Trophoblast cell (in vitro differentiated cells and primary cell): ENCODE measurements around the gene COL5A1.

ENCODE experiments used
- DNase-seq, 2 donors: peaks; one replicate each; pipeline ENCODE4 v3.0.0-alpha.2; 2016
- H2AFZ ChIP-seq: 2 replicates; pipeline ENCODE4 v1.6.1; 2013; ENCODE audit warnings: low read length, moderate library complexity, mild to moderate bottlenecking; ENCODE audit not compliant: insufficient read depth, poor library complexity
- H2AK5ac ChIP-seq: 2 replicates; pipeline ENCODE4 v1.6.1; 2013; ENCODE audit warnings: mild to moderate bottlenecking, low read length
- H2BK120ac ChIP-seq: 2 replicates; pipeline ENCODE4 v1.6.1; 2013; ENCODE audit warnings: low read length, mild to moderate bottlenecking, moderate library complexity; ENCODE audit not compliant: insufficient read depth, poor library complexity
- H2BK12ac ChIP-seq: 2 replicates; pipeline ENCODE4 v1.6.1; 2013; ENCODE audit warnings: mild to moderate bottlenecking, low read length, moderate library complexity
- H2BK5ac ChIP-seq: 2 replicates; pipeline ENCODE4 v1.6.1; 2013; ENCODE audit warnings: low read length, low read depth, moderate library complexity, mild to moderate bottlenecking; ENCODE audit not compliant: poor library complexity
- H3K14ac ChIP-seq: 2 replicates; pipeline ENCODE4 v1.6.1; 2013; ENCODE audit warnings: mild to moderate bottlenecking, low read length
- H3K18ac ChIP-seq: 2 replicates; pipeline ENCODE4 v1.6.1; 2013; ENCODE audit warnings: mild to moderate bottlenecking, low read length
- H3K23ac ChIP-seq: 2 replicates; pipeline ENCODE4 v1.6.1; 2013; ENCODE audit warnings: low read length
- H3K27ac ChIP-seq: 2 replicates; pipeline ENCODE4 v1.5.1; 2013; ENCODE audit warnings: low read depth, mild to moderate bottlenecking, inconsistent platforms, low read length, moderate library complexity
- H3K27me3 ChIP-seq: 2 replicates; pipeline ENCODE4 v1.6.1; 2013; ENCODE audit warnings: inconsistent platforms, mild to moderate bottlenecking, low read length, moderate library complexity; ENCODE audit not compliant: insufficient read depth
- H3K36me3 ChIP-seq, 2 experiments: 1 replicate in 1 of 2; 2 replicates in 1 of 2; pipeline ENCODE4 v1.6.1; 2013; ENCODE audit warnings: low read length in 2 of 2, mild to moderate bottlenecking in 2 of 2, moderate library complexity in 1 of 2; ENCODE audit not compliant: insufficient read depth in 2 of 2, control insufficient read depth in 1 of 2
- H3K4ac ChIP-seq: 2 replicates; pipeline ENCODE4 v1.6.1; 2013; ENCODE audit warnings: low read depth, mild to moderate bottlenecking, low read length, moderate library complexity
- H3K4me1 ChIP-seq, 2 experiments: 1 replicate in 1 of 2; 2 replicates in 1 of 2; pipeline ENCODE4 v1.6.1; 2013; ENCODE audit warnings: low read length in 2 of 2, mild to moderate bottlenecking in 2 of 2, moderate library complexity in 1 of 2; ENCODE audit not compliant: insufficient read depth in 2 of 2, control insufficient read depth in 1 of 2
- H3K4me2 ChIP-seq: 2 replicates; pipeline ENCODE4 v1.6.1; 2013; ENCODE audit warnings: inconsistent platforms, mild to moderate bottlenecking, low read length, moderate library complexity
- H3K4me3 ChIP-seq: 2 replicates; pipeline ENCODE4 v1.5.1; 2013; ENCODE audit warnings: mild to moderate bottlenecking, low read depth, low read length, inconsistent platforms
- H3K79me1 ChIP-seq: one replicate; pipeline ENCODE4 v1.6.1; 2013; ENCODE audit warnings: low read length
- H3K79me2 ChIP-seq: 2 replicates; pipeline ENCODE4 v1.6.1; 2013; ENCODE audit warnings: low read length, mild to moderate bottlenecking; ENCODE audit not compliant: control insufficient read depth, insufficient read depth, poor library complexity
- H3K9ac ChIP-seq: 2 replicates; pipeline ENCODE4 v1.6.1; 2013; ENCODE audit warnings: mild to moderate bottlenecking, low read length
- H3K9me3 ChIP-seq: 2 replicates; pipeline ENCODE4 v1.6.1; 2013; ENCODE audit warnings: low read depth, mild to moderate bottlenecking, control low read depth, inconsistent platforms, low read length; ENCODE audit not compliant: insufficient read depth
- H4K12ac ChIP-seq: 2 replicates; pipeline ENCODE4 v1.6.1; 2013; ENCODE audit warnings: low read depth, mild to moderate bottlenecking, low read length, moderate library complexity
- H4K8ac ChIP-seq: 2 replicates; pipeline ENCODE4 v1.6.1; 2013; ENCODE audit warnings: low read depth, mild to moderate bottlenecking, low read length, moderate library complexity
- H4K91ac ChIP-seq: one replicate; pipeline ENCODE4 v1.6.1; 2013; ENCODE audit warnings: low read depth, mild to moderate bottlenecking, low read length, moderate library complexity
- WGBS: extraction: QIAGEN DNeasy Blood & Tissue Kit; methylation state at CpG from one replicate; pipeline ENCODE4 v1.1.7; 2013; ENCODE audit warnings: missing lambda C conversion rate; ENCODE audit not compliant: insufficient read length, insufficient coverage; ENCODE audit errors: extremely low coverage; 5-methylcytosine and 5-hydroxymethylcytosine counted together

Gene COL5A1

GRCh38 chr9:134765785-134766184, 124.2 kb downstream of the COL5A1 start:
- H2BK12ac ChIP-seq, result no peak overlapping the region
- no peaks in the 10 kb centered on the region for H3K4me1 ChIP-seq
- peaks cover 6% of the 10 kb centered on the region for H3K9me3 ChIP-seq
- no peak for DNase-seq
- no peak overlapping the region for H3K23ac ChIP-seq
- no peaks in the 10 kb centered on the region for H3K79me2 ChIP-seq
- no peak overlapping the region for H2BK120ac ChIP-seq
- H2BK5ac ChIP-seq, result no peak overlapping the region
- H4K91ac ChIP-seq, result no peak overlapping the region
- H4K8ac ChIP-seq, result no peak overlapping the region
- H4K12ac ChIP-seq, result no peak overlapping the region
- peaks cover 84 to 88% of the 10 kb centered on the region in 2 experiments for H3K36me3 ChIP-seq
- H3K4me2 ChIP-seq, result no peak overlapping the region
- no peak overlapping the region for H3K4ac ChIP-seq
- H3K18ac ChIP-seq, result no peak overlapping the region
- no peak overlapping the region for H2AFZ ChIP-seq
- no peak overlapping the region for H3K14ac ChIP-seq
- no peak overlapping the region for H3K27ac ChIP-seq
- no CpG with 5 or more reads among the region's 15 CpGs for WGBS
- H3K9ac ChIP-seq, result no peak overlapping the region
- H2AK5ac ChIP-seq, result no peak overlapping the region
- no peak overlapping the region for H3K4me3 ChIP-seq
- no peaks in the 10 kb centered on the region for H3K79me1 ChIP-seq
- H3K27me3 ChIP-seq, result no peaks in the 10 kb centered on the region

- Histone ChIP-seq H3K9ac (no peak overlapping the region), H3K23ac (no peak overlapping the region), H2AK5ac (no peak overlapping the region), H2BK120ac (no peak overlapping the region), H3K27ac (no peak overlapping the region), H2BK12ac (no peak overlapping the region), H3K4ac (no peak overlapping the region), H4K12ac (no peak overlapping the region), H3K14ac (no peak overlapping the region), H3K4me2 (no peak overlapping the region), H3K18ac (no peak overlapping the region), H3K9me3 (peaks cover 3% of the 10 kb centered on the region), H4K91ac (no peak overlapping the region), H4K8ac (no peak overlapping the region), H3K27me3 (no peaks in the 10 kb centered on the region), H3K79me1 (no peaks in the 10 kb centered on the region), H3K4me1 (no peaks in the 10 kb centered on the region), H3K36me3 (peaks cover 84 to 88% of the 10 kb centered on the region in 2 experiments), H3K4me3 (no peak overlapping the region), H2AFZ (no peak overlapping the region), H2BK5ac (no peak overlapping the region), H3K79me2 (no peaks in the 10 kb centered on the region)
- no CpG with 5 or more reads among the region's 8 CpGs for WGBS
- DNase-seq, result no peak
Observed at GRCh38 chr9:134766587-134766986, 125.0 kb downstream of the COL5A1 start.

- H3K4ac ChIP-seq, result no peak overlapping the region
- DNase-seq, result no peak
- WGBS, result no CpG with 5 or more reads among the region's 13 CpGs
Observed at GRCh38 chr9:134768332-134768708, 126.7 kb downstream of the COL5A1 start.

GRCh38 chr9:134768709-134769351, 127.2 kb downstream of the COL5A1 start:
- no peak overlapping the region for H3K18ac ChIP-seq
- no peak overlapping the region for H4K12ac ChIP-seq
- H2BK120ac ChIP-seq, result no peak overlapping the region
- H2AFZ ChIP-seq, result no peak overlapping the region
- no peaks in the 10 kb centered on the region for H3K27me3 ChIP-seq
- no peak overlapping the region for H3K4me2 ChIP-seq
- no peak overlapping the region for H3K9ac ChIP-seq
- H3K27ac ChIP-seq, result no peak overlapping the region
- peaks cover 2% of the 10 kb centered on the region for H3K9me3 ChIP-seq
- H3K79me1 ChIP-seq, result no peaks in the 10 kb centered on the region
- no peak overlapping the region for H4K91ac ChIP-seq
- H3K36me3 ChIP-seq, result peaks cover 84 to 88% of the 10 kb centered on the region in 2 experiments
- H3K4ac ChIP-seq, result no peak overlapping the region
- H3K4me3 ChIP-seq, result no peak overlapping the region
- H2BK12ac ChIP-seq, result no peak overlapping the region
- no peaks in the 10 kb centered on the region for H3K4me1 ChIP-seq
- H3K23ac ChIP-seq, result no peak overlapping the region
- no peaks in the 10 kb centered on the region for H3K79me2 ChIP-seq
- H2AK5ac ChIP-seq, result no peak overlapping the region
- H3K14ac ChIP-seq, result no peak overlapping the region
- no peak overlapping the region for H4K8ac ChIP-seq
- no peak for DNase-seq
- WGBS, result no CpG with 5 or more reads among the region's 23 CpGs
- no peak overlapping the region for H2BK5ac ChIP-seq

More at GRCh38 chr9:134768332-134768708, 126.7 kb downstream of the COL5A1 start:
- H4K12ac ChIP-seq, result no peak overlapping the region
- H2AFZ ChIP-seq, result no peak overlapping the region
- H2BK12ac ChIP-seq, result no peak overlapping the region
- no peak overlapping the region for H2BK5ac ChIP-seq
- H3K36me3 ChIP-seq, result peaks cover 84 to 88% of the 10 kb centered on the region in 2 experiments
- H3K14ac ChIP-seq, result no peak overlapping the region
- H3K9ac ChIP-seq, result no peak overlapping the region
- no peak overlapping the region for H4K8ac ChIP-seq
- no peak overlapping the region for H3K23ac ChIP-seq
- H3K9me3 ChIP-seq, result peaks cover 2% of the 10 kb centered on the region
- no peaks in the 10 kb centered on the region for H3K79me1 ChIP-seq
- H3K4me3 ChIP-seq, result no peak overlapping the region
- no peaks in the 10 kb centered on the region for H3K27me3 ChIP-seq
- H4K91ac ChIP-seq, result no peak overlapping the region
- no peaks in the 10 kb centered on the region for H3K4me1 ChIP-seq
- H2BK120ac ChIP-seq, result no peak overlapping the region
- H3K18ac ChIP-seq, result no peak overlapping the region
- no peak overlapping the region for H3K27ac ChIP-seq
- H3K4me2 ChIP-seq, result no peak overlapping the region
- no peak overlapping the region for H2AK5ac ChIP-seq
- H3K79me2 ChIP-seq, result no peaks in the 10 kb centered on the region
